D721Med (cell line): ENCODE data around the gene KCTD15.

ENCODE experiments used
- DNase-seq: peaks from one replicate; pipeline ENCODE4 v3.0.0; 2011; ENCODE audit warnings: low spot score; ENCODE audit not compliant: insufficient read length
- FAIRE-seq: peaks from 2 replicates; lab custom pipeline; 2011; peaks lifted over from hg19 to GRCh38; lab: Jason Lieb, UNC
- CTCF ChIP-seq: IDR thresholded peaks from 2 replicates; pipeline ENCODE4 v1.5.1; 2012; ENCODE audit warnings: mild to moderate bottlenecking, control low read depth; ENCODE audit not compliant: insufficient read depth; ENCODE audit errors: missing control alignments

The KCTD15 gene

GRCh38 chr19:33781996-33782395 is 14.7 kb upstream of the KCTD15 start:
- no peak for TF ChIP-seq CTCF
- DNase-seq = no peak
- no peak for FAIRE-seq

GRCh38 chr19:33784432-33784831 is 12.2 kb upstream of the KCTD15 start:
- DNase-seq = no peak
- no peak for TF ChIP-seq CTCF
- FAIRE-seq = no peak

- no peak for FAIRE-seq
- no peak for DNase-seq
- TF ChIP-seq CTCF = no peak
Observed at GRCh38 chr19:33785795-33786194, 10.9 kb upstream of the KCTD15 start.

GRCh38 chr19:33788676-33789075 is 8.0 kb upstream of the KCTD15 start:
- DNase-seq (no peak), FAIRE-seq (no peak)
- no peak for TF ChIP-seq CTCF

GRCh38 chr19:33789344-33789743 is 7.3 kb upstream of the KCTD15 start:
- TF ChIP-seq CTCF = no peak
- FAIRE-seq = no peak

GRCh38 chr19:33794683-33795369 is 1.8 kb upstream of the KCTD15 start:
- DNase-seq (no peak), FAIRE-seq (no peak)
- TF ChIP-seq CTCF = no peak

More at GRCh38 chr19:33789344-33789743, 7.3 kb upstream of the KCTD15 start:
- DNase-seq = no peak

- FAIRE-seq (no peak), DNase-seq (no peak)
Observed at GRCh38 chr19:33795370-33796163, 1.1 kb upstream of the KCTD15 start.

More at GRCh38 chr19:33795370-33796163, 1.1 kb upstream of the KCTD15 start:
- peak; percentile 39 for TF ChIP-seq CTCF
